Fibroblast of the conjunctiva (primary cell): Measurements from ENCODE around the gene XRCC4.

Source experiments
- DNase-seq: peaks from one replicate; pipeline ENCODE4 v3.0.0-alpha.2; 2010; ENCODE audit warnings: low read depth

The XRCC4 gene

DNA sequence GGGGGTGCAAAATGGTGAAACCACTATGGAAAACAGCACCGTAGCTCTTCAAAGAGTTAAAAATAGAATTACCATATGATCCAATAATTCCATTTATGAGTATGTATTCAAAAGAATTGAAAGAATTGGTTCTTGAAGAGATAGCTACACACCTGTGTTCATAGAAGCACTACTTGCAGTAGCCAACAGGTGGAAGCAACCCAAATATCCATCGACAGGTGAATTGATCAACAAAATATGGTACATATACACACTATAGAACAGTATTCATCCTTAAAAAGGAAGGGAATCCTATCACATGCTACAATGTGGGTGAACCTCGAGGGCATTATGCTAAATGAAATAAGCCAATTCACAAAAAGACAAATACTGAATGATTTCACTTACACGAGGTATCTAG is 308.5 kb downstream of the XRCC4 start:
- no peak for DNase-seq

DNA sequence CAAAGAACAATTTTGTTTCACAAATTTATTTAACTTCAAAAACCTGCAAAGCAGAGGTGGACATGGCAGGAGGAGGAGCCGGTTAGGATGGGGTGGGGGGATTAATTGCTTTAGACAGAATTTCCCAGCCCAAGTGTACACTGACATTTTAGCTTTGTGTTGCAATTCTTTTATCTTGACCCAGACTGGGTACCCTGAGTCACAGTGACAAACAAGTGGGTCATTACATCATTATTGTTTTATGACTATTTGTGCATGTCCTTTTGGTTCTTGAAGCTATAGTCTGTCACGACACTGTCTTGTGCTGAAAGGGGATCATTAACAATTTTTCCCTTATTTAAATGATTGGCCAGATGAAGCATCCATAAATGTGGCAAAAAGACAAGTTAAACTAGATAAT is 309.7 kb downstream of the XRCC4 start:
- no peak for DNase-seq

DNA sequence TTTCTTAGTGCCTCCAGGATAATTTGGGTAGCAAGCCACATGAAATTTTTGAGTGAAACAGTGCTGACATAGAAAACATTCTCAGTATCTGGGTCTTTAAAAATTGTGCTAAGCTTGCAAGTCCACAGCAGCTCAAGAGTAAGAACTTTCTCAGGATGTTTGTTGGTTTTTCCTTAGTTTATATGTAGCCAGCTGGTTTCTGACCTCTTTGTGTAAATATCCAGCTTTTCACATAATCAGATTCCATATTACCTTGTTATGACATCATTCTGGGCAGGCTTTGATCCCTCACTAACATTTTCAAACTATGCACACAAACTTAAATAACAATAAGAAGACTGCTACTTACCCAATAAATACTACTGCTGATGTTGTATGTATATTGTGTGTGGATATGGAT is 311.3 kb downstream of the XRCC4 start:
- no peak for DNase-seq

DNA sequence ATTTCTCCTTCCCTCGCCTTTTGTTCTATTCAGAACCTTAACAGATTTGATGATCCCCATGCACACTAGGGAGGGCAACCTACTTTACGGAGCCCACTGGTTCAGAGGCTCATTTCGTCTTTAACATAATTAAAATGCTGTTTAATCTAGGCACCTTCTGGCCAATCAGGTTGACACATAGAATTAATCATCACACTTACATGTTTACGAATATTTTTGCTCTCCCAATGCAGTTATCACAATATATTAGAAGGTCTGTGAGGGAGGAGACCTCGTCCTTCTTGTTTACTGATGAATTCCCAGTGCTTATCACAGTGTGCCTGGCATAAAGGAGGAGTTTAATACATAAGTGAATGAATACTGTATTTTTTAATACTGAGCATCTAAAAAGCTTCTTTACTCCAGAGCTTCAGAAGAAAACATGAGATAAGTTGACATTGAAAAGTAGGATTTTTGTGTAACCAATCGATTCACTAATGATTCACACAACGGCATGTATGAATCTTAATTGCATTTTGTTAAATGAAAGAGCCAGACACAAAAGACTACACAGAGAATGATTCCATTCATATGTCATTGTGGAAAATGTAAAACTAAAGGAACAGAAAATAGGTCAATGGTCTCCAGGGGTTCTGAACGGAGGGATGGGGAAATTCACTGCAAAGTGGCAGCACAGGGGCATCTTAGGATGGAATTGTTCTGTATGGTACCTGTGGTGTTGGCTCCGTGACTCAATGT is 315.6 kb downstream of the XRCC4 start:
- no peak for DNase-seq

DNA sequence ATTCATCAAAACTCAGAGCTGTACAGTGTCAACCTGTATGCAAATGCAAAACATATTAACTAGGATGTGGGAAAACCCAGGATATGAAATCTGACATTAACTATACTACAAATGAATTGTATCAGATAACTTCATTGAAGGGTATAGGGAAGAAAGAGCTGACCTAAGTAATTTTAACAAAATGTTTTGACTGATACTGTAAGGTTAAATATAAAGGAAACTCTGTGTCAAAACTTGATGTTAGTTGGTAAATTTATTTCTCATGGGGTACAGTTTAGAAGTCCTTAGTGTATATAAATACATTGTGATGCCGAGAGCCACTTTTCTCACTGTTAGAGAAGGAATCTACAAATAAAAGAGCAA is 316.1 kb downstream of the XRCC4 start:
- DNase-seq, result no peak

DNA sequence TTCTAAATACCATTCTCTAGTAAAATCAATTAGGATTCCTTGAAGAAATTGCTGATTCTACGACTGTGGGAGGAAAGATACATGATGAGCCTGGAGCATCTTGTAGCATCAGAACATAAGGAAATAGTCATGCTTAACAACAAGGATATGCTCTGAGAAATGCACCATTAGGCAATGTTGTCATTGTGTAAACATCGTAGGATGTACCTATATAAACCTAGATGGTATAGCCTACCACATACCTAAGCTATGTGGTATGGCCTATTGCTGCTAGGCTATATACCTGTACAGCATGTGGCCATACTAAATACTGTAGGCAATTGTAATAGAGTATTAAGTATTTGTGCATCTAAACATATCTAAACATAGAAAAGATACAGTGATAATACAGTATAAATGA is 316.8 kb downstream of the XRCC4 start:
- DNase-seq, result no peak

DNA sequence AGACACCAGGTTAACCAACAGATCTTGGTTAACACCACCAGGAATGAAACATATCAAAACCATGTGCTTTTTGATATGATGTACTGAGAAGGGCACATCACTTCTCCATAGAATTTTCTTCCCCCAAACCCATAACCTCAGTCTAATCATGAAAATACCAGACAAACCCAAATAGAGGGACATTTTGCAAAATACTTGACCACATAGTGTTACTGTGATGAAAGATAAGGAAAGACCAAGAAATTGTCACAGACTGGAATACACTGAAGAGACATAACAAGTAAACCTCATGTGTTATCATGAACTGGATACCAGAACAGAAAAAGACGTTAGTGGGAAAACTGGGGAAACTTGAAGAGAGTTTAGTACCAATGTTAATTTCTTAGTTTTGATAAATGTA is 319.3 kb downstream of the XRCC4 start:
- no peak for DNase-seq

DNA sequence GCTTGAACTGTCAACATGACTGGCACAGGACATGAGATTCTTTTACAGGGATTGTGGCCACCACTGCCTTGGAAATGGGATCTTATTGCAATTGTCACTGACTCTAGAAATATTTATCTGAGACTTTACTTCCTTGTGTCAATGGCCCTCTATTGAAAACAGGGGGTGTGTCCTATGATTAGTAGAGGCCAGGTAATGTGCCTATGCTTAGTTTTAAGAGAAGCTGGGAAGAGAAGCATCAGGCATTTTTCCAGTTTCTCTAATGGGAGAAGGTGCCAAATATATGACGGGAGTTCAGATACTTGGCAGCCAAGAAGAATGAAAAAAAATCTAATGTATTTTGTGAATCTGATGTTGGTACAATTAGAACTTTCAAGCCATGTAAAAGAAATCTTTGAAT is 320.3 kb downstream of the XRCC4 start:
- DNase-seq, result no peak

DNA sequence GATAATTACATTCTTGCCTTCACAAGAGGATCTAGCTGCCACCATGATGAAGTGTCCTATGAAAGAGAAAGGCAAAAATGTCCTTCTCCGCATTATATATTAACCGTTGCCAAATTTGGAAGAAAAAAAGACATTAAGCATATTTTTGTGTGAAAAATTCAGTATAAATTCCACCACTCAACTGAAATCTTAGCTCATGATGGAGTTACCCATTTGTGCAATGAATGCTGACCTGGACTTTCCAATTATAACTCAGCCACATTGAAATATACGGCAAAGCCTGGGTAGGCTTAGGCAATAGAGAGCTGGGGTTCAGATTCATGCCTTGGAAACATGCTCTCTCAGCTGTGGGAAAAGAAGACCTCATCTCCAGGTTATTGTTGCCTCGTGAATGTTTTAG is 322.9 kb downstream of the XRCC4 start:
- DNase-seq, result no peak

DNA sequence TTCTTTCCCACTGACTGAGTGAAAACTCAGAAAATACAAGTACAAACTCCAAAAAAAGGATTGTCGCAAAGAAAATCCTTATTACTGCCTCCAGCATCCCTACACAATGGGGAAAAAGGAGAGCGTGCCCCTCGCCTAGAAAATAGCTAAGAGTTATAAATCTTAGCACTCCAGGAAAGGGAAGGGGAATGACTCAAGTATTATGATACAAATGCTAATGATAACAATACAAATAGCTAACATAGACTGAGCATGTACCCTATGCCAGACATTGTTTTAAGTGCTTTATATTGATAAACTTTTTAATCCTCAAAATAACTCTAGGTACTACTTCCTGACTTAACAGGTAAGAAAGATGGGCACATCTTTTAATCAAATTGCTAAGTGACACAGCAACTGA is 323.4 kb downstream of the XRCC4 start:
- no peak for DNase-seq

DNA sequence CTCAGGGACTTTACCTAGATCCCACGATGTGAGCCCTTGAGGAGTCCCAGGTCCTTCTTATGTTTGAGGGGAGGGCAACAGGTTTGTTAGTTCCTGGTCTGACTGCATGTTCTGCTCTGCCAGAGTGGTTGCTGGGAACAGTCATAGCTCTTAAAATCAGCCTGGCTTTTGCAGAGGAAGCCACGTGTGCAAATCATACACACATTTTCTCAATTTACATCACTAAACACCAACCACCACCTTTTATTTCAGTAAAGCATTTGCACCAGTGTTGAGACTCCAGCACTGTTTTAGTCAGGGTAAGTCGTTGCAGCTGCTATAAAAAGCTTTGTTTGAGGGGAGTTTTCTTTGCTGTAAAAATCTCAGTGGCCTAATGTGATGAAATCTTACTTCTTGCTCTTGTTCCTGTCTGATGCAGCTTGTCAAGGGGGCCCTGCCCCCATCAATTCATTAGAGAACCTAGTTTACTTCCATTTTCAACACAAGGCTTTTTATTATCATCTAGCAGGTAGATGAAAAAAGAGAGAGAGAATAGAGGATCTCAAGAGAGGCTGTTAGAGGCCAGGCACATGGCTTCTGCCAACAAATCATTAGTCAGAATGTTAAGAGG is 323.9 kb downstream of the XRCC4 start:
- DNase-seq, result no peak

DNA sequence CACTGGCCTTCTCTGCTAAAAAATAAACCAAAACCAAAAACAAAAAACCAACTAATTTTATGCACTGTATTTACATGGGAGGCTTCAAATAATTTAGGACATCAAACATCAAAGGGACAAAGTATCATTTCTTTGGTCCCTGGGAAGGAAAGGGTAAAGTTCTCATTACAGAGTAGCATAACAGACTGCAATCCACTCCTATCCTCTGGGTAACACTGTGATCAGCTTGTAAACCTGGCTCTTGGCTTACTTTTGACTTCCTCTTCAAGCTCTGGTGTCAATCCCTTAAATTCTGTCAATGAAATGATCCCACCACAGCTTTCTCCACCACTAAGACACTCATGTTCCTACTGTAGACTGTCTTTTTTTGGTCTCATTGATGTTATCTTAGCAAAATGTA is 324.4 kb downstream of the XRCC4 start:
- no peak for DNase-seq
